Fibroblast of skin of scalp (primary cell): ENCODE results near the gene TNNT3.

Source experiments
- DNase-seq: peaks from one replicate; pipeline ENCODE4 v3.0.0-alpha.2; 2013

TNNT3 gene

DNA sequence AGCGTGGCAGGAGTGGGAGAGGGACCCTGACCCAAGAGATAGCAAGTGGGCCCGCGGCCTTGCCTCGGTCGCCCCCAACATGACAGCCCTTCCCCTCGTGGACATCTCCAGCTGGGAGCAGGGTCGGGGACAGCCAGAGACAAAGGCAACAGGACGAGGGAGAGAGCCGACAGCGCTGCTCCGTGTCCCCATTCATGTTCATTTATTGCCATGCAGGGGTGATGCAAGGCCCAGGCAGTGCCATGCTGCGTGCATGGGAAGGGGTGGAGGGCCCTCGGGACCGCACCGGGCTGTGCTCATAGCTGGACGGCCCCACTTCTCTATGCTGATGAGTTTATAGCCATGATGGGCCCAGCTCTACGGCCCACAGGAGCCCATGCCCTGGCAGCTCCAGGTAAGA lies 40.3 kb downstream of the TNNT3 start:
- DNase-seq: no peak

DNA sequence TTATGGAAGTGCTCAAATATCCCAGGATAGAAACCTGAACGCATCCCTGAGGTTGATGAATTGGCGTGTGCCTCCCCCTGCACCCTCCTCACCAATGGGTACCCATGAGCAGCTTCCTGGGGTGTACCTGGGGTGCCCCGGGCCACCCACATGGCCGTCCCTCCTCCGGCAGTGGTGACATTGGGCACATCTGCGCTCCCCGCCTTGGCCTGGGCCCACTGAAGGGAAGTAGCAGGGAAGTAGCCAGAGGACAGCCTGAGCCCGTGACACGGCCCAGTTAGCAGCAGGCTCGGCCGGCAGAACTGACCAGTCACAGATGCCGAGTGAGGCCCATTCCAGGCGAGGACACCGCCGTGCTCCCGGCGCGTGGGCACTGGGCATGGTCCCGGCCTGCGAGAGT lies 44.4 kb downstream of the TNNT3 start:
- no peak for DNase-seq

DNA sequence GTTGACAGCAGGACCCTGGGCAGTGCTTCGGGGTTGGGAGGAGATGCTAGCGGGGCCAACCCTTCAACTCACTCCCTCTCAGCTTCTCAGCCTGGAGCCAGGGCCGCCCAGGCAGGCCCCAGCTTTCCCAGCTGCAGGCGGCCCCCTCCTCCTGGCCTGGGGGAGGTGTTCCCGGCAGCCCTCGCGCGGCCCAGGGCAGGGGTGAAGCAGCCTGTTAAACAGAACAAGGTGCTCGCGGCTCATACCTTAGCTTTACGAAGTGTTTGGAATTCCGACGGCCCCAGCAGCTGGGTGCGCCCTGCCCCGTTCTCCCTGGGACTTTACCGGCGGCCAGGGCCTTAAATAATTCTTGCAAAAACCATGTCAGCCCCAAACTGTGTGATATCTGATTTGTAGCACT lies 44.8 kb downstream of the TNNT3 start:
- DNase-seq: no peak

DNA sequence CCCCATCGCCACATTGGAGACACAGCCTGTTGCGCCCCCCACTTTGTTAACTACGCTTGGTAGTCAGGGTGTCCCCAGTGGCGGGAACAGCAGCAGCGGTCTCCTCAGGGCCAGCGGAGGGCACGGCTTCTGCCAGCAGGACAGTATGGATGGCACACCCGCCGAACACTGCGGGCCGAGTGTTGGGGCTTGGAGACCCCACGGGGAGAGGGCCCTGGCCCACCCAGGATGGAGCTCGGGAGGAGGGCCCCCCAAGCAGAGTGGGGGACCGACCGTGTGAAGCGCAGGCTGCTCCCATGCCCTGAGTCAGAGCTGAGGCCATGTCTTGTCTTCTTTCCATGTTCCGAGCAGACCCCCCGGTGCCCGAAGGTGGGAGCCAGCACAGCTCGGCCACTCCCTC lies 45.5 kb downstream of the TNNT3 start:
- no peak for DNase-seq

DNA sequence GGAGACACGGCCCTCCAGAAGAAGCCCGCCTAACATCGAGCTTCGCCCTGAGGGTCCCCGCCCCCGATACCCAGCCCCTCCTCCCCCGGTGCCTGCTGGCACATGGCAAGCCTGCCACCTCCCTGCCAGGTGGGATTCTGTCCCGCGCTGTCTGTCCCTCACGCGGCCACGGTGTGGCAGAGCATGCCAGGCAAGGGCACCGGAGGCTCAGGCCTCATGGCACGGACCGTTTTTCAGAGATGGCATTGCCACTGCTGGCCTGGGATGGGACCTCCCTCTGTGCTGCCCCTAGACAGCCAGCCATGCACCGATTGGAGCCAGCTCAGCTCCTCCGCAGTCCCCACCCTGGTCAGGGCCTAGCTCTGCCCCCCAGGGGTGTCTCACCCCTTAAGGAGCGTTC lies 47.0 kb downstream of the TNNT3 start:
- DNase-seq: no peak

DNA sequence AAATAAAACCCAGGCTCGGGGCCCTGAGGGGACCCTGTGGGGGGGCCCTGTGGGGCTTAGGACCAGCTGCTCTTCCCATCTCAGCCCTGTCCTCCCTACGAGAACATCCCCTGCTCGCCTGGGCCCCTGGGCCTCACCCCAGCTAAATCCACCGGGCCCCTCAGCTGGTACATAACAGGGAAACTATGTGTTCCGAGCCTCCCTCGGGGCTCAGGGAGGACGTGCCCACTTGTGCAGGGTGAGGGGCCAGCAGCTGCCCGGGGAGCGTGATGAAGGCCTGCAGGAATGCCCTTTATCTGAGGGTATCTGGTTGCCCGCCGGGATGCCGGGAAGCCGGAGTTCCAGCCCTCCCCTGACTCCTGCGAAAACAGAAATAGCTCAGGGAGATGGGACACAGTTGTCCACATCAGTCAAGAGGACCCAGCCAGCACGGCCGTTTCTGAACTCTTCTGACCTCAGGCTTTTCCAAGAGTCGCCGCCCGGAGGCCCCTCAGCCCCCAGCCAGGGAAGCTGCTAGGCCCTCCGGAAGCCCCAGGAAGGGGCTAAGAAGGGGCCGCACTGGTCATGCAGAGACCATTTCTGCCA lies 48.2 kb downstream of the TNNT3 start:
- DNase-seq: no peak

DNA sequence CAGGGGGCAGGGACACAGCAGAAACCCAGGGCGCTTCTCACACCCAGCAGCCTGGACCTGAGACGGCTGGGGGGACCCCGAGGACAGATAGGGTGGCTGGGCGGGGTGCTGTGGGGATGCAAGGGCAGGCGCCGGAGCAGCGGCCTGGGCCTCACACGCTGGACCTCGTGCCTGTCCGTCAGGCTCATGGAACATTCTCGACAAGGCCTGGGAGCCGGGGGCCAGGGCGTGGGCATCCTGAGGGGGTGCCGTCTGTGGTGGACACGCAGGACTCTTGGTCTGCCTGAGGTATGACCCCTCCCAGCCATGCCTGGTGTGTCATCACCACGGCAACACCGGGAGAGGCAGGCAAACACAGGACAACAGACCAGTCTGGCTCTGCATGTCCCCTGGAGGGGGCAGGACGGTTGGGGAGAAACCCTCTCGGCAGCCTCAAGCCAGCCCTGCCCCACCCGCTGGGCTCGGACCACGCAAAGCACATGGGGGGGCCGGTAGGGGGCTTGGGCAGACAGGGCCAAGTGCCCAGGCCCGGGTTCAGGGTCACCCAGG lies 49.0 kb downstream of the TNNT3 start:
- DNase-seq: no peak

DNA sequence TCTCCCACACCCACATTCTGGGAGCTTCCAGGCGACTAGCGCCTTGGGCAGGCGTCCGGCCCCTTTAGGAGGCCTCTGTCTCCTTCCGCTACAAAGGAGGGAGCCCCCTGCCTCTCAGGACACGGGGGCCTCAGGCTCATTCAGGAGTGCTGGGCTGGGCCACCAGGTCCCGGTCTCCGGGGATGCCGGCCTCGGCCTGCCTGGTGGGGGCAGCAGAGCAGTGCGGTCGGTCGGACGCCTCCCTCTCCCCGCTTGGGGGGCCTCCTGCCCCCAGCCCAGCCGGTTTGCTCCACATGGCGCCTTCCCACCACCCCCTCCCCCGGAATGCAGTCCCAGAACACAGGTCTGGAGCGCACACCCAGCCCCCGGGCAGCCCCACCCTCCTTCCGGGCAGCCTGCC lies 49.5 kb downstream of the TNNT3 start:
- DNase-seq: no peak

DNA sequence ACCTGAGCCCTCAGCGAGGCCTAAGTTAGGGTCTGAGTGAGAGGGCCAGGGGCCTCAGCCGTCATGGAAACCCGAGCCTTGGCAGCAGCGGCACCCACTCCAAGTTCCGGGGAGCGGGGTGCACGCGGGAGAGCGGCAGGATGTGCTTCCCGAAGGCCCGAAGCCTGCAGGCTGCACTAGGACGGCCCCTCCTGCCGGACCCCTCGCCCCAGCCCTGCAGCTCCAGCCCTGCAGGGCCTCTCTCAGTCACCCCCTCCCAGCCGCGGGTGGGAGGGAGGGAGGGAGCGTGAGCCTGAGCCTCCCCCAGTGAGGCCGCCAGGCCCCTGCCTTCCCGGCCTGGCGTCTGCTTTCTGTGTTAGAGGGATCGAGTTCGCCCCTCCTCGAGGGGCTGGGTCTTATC lies 50.3 kb downstream of the TNNT3 start:
- DNase-seq: no peak

DNA sequence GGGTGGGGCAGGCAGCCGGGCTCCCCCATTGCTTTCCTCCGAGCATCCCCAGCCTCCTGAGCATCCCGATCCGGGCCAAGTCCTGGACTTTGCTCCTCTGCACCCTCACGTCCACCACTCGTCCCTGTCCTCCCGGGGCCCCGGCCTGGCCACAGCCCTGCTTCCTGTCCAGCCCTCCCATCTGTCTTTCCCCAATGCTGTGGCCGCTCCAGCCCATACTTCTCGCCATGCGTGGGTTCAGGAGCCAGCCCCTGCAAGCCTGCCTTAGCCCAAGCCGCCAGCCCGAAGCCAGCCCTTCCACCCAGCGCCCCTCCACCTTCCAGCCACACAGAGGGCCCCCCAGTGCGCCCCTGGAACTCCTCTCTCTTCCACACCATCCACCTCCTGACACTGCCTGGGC lies 51.5 kb downstream of the TNNT3 start:
- no peak for DNase-seq

DNA sequence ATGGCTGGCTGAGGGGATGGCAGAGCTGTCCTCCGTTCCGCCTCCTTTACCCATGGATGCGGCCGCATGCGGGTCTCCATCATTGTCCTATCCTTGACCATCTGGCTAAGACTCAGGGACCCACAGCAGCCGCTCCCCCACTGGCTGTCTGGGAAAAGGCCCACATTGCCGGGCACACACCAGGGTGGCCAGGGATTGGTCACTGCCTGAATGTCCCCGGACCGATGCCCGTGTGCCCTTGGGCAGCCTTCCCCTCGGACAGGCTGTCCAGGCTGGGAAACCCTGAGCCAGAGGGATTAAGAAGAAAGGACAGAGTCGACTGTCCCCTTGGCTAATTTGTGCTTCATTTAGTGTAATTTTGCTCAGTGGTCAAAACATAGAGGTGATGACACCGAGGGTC lies 55.7 kb downstream of the TNNT3 start:
- DNase-seq: no peak

DNA sequence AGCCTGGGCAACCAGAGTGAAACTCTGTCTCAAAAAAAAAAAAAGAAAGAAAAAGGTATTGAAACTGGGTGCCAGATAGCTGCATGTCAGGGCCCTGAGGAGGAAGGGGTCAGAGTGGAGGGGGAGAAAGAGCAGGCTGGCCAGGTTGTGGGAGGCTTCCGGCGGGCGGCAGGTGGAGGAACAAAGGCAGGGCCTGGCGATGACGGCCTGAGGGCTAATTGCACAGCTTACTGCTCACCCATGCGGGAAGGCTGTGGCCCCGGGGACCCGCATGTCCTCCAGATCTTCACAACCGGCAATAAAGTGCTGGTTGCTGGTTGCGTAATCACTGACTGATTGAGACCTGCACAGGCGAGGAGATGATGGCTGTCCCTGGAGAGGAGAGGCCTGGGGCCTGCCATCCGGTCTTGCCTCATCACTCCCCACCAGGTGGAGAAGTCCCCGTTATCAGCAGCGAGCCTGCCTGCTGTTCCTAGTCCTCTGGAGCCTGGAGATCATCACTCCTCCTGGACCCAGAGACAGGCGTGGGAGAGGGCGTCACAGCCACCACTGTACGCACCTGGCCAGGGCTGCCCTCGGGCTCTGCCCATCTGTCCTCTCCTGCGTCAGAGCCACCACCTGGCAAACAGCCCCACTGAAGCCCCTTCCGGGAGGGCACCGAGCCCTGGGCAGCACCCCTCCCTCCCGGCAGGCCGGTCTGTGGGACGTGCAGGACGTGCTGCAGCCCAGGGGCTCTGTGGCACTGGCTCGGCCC lies 59.4 kb downstream of the TNNT3 start:
- DNase-seq: no peak

DNA sequence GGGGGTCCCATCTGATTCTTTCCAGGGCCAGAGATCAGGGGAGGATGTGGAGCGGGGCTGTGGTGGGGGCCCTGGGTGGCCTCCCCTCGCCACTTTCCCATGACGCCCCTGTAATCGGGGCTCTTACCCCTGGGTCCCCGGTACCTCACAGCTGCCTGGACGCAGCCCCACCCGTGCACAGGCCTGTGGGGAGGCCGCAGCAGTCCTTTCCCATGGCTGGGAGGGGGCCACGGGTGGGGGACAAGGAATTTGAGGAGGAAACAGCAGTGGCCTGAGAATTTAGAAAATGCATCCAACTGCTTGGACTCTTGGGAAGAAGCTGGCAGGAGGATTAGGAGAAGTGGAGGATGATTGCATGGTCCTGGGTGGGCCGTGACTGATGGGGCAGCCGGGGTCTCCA lies 60.1 kb downstream of the TNNT3 start:
- no peak for DNase-seq

DNA sequence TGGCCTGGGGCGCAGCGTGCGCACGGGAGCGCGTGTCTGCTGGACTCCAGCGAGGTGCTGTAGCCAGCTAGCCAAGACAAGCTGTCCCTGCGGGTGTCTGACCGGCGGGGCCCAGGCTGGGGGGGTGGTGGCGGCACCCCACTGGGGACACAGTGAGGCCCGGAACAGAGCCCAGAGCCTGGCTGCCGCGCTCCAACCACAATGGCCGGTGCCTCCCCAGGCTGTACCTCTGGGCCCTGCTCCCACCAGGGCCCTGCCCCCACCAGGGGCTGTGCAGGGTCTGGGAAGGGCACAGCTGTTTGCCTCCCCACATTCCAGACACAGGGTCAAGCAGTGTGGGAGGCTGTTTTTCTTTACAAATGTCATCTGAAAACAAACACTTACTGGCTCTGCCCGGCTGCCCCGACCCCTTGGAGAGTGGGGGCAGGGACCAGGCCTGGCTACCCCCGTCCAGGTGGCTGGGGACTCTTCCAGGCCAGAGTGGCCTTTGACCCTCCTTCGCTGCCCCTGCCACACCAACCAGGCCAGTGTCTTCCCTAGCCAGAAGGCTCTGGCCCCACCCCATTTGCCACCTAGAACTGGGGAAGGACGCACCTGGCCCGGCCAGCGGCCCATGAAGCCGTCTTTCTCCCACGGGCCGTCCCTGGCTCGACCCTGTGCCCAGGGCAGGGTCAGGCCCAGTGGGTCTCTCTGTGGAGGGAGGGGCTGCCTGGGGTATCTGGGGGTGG lies 63.5 kb downstream of the TNNT3 start:
- DNase-seq: no peak

DNA sequence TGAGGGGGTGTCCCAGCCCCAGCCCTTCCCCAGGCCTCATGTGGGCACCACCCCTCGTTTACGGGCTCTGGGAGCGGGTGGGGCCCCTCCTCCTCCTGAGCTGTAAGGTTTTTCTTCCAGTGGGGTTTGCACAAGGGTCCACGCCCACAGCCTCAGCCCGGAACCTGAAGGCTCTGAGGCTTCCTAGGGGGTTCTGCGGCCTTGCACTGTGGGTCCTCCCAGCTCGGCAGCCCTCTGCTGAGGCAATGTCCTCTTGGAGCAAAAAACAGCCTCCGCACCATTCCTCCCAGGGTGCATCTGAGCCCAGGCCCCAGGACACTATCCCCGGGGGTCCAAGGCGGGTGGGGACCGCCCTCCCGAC lies 64.1 kb downstream of the TNNT3 start:
- no peak for DNase-seq

DNA sequence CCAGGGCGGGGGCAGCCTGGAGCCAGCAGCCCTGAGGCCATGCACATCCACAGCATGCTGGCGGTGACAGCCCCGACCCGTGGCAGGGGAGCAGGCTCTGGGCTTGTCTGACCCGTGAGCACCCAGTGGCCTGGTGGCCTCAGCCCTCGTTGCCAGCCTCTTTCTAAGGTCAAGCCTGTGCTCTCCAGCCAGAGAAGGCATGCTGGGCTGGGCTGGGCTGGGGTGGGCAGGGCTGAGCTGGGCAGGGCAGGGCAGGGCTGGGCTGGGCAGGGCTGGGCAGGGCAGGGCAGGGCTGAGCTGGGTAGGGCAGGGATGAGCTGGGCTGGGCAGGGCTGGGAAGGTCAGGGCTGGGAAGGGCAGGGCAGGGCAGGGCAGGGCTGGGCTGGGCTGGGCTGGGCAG lies 67.5 kb downstream of the TNNT3 start:
- DNase-seq: no peak

DNA sequence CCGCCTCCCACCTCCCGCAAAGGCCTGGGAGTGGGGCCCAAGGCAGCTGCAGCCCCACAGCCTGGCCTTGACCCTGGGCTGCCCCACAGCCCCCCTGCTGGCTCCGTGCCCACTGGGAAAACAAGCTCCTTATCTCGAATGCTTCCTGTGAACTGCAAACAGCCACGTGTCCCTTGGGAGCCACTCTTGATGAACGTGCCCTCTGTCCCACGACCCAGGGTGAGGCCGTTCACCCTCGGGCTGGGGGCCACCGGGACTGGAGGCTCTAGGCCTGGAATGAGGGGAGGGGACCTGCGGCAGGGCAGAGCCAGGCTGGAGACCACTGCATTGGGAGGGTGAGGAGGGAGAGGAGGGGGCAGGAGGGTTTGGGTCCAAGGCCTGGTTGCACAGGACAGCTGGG lies 68.7 kb downstream of the TNNT3 start:
- DNase-seq: no peak
